AG08395 (cell line): ENCODE data around the gene SH3RF1.

Experiments
- DNase-seq: peaks from one replicate; pipeline ENCODE4 v3.0.0; 2012; ENCODE audit warnings: mixed read lengths, low spot score

The SH3RF1 gene

DNA sequence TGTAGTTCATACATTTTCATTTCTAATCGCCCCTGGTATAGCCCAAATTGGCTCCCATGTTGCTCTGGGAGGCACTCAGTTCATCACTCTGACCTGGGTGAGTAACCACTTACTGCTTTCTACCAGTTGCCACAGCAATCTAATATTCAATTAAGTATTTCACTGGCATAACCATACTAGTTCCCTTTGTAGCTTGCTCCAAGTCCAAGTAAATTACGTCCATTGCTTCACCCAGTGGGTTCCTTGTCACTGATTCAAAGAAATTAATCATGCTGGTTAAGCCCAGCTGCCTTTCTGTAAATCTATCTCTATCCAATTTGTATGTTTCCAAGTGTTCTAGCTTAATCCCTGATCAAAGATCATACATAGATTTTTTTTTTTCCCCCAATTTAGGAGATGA, 168.7 kb downstream of the SH3RF1 start:
- DNase-seq, result peak; percentile 15

DNA sequence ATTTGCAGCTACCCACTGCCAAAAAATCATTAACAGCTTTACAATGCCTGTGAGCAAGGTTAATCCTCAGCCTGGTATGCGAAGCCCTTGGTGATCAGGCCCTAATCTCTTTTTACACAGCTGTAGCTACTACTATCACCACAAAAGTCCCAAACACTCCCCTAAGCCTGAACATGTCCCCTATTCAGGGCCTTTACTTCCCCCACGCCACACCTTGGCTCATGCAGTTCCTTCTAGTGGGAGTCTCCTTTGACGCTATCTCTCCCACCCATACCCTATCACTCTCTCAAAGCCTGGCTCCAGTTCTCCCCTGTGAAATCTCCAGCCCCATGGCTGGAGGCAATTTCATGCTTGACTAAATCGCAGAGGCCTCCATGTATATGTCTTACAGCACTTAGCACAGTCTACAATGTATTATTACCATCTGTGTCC, 170.1 kb downstream of the SH3RF1 start:
- DNase-seq, result no peak

- peak; percentile 15 for DNase-seq
Observed at GRCh38 chr4:169099771-169100180, 171.0 kb downstream of the SH3RF1 start.

DNA sequence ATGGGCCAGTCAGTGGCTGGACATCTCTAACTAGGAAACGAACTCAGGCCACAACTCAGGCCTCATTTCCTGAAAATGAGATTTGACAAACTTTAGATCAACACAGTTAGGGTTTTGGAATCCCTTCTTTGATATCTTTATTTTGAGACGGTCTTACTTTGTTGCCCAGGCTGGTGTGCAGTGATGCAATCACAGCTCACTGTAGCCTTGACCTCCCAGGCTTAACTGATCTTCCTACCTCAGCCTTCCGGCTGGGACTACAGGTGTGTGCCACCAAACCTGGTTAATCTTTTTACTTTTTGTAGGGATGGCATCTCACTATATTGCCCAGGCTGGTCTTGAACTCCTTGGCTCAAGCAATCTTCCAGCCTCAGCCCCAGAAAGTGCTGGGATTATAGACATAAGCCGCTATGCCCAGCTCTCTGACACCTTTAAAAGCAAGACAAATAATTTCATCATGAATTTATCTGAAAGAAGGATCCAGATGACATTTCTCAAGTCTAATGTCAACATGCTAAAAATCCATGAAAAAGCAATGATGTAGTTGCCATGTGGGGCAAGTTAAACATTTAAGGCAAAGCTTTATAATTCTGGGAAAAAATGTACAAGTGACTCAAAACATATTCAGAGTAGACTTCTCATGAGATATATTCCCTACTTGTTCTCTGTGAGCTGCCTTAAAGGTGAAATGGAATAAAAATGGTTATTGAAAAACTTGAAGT, 171.6 kb downstream of the SH3RF1 start:
- DNase-seq, result no peak

DNA sequence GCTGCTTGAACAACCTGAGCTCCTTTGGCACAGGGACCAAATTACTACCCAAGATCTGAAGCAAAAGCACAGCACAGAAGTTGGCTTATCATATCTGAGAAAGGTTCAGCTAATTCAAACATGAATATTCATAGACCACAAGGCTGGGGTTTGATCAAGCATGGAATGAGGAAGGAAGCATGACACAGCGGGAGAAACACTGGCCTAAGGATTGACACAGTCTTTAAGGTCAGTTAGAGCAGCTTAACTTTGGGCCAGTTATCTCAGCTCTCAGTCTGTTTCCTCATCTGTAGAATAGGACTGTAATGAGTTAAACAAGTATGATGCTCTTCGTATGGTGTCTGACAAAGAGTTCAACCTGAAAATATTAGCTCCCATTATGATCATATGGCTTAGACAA, 172.2 kb downstream of the SH3RF1 start:
- no peak for DNase-seq

DNA sequence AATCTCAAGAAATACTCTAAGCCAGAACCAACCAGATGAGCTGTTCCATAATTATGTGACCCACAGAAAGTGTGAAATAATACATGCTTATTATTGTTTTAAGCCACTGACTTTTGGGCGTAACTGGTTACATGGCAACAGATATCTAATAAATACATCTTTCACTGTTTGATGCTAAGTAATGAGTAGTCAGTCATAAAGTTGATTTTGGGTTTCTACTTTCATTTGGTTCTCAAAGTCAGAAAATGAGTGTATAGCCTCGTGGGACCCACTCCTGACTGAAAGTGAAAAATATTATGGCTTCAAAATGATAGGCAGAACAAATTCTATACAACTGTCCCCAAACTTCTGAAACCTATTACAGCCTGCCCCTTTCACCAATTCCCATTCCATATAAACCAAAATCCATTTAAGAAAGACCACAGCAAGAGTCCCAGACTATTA, 172.7 kb downstream of the SH3RF1 start:
- no peak for DNase-seq

- DNase-seq, result no peak
Observed at GRCh38 chr4:169096221-169096620, 174.5 kb downstream of the SH3RF1 start.

- DNase-seq, result no peak
Observed at GRCh38 chr4:169094656-169095231, 176.0 kb downstream of the SH3RF1 start.

DNA sequence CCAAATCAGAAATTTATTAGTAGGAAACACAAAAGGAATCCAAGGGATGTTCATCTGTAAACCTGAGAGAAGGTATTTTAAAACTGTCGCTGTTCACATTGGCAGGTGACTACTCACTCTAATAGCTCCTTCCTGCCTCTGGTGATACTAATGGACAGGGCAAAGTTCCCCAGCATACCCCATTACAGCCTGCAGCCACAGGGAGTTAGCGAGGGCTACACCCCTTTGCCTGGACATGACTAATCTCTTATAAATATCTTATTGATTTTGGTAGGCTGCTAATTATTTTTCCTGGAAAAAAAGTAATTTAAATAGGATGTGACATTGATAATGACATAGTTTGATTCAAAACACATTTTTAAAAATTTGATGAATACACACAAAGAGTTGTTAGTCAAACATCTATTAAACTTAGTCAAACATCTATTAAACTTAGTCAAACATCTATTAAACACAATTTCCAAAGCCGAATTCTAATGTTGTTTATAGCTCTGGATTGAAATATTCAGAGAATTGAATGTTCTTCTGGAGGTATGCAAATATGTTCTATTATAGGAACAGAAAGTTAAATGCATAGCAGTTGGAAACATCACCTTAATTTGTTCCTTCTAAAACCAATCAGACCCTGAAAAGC, 177.8 kb downstream of the SH3RF1 start:
- no peak for DNase-seq

GRCh38 chr4:169090484-169091215, 180.1 kb downstream of the SH3RF1 start:
- no peak for DNase-seq

- no peak for DNase-seq
Observed at GRCh38 chr4:169089004-169089403, 181.8 kb downstream of the SH3RF1 start.

GRCh38 chr4:169084954-169085353, 185.8 kb downstream of the SH3RF1 start:
- DNase-seq, result no peak

DNA sequence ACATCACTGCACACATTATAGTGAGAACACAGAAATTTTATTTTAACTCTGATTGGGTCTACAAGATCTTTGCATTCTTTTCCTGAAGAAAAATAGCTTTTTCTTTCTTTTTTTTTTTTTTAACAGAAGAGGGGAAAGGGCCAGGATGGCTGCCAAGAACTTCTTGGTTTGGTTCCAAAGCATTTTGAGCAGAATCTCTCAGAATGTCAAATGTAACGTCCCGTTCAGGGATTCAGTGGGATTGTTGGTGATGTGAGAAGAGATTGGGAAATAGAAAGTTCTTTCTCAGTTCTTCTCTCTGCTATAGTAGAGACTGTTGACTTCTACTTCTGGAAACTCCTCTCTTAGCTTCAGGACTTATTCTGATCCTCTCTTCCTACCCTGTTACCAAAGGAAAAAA, 189.8 kb downstream of the SH3RF1 start:
- DNase-seq, result peak; percentile 12

DNA sequence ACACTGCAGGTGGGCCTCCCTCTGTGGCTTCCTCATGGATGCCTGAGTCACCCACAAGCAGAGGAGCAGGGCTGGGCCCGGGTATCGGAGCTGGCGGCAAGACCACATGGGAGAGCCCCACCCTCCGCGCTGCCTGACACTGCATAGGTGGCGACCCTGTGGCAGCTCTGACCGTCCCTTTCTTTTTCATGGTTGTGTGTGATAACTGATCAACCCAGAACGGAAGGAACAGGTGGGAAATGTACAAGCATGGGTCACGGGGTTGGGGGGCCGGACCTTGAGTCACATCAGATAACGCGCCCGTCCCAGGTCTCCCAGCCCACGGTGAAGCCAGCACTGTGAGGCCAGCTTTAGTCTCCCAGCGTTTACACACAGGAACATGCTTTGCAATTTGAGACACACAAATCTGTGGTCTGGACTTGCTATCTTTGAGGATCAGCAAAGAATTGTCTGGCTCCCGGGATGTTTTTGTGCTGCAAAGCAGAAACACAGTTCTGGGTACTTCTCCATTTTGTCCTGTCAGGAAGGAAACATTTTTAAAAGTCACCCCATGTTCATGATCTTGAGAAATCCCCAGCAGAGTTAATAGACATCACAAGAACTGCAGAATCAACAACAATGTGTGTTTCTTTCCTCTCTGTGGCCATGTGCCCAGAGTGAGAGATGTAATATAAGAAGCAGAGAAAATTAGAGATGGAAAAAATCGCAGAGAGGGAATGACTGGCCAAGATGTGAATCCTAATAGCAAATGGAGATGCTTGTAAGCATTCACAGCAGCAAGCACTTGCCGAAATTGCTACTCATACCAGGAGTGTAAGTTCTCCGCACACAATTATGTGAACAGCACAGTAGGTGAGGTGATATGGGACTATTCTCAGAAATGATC, 190.6 kb downstream of the SH3RF1 start:
- peak; percentile 21 for DNase-seq

DNA sequence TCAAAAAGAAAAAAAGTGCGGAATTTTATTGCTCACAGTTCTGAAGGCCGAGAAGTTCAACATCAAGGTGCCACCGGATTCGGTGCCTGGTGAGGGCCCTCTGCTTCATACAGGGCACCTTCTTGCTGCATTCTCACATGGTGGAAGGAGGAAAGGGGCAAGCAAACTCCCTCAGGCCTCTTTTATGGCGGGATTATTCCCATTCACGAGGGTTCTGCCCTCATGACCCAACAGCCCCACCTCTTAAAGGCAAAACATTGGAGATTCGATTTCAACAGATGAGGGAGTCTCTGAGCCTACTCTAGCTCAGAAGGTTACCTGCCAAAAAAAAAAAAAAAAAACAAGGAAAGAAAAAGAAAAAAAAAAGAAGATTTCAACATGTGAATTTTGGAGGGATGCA, 196.6 kb downstream of the SH3RF1 start:
- no peak for DNase-seq

GRCh38 chr4:169071747-169072146, 199.0 kb downstream of the SH3RF1 start:
- no peak for DNase-seq

- DNase-seq, result no peak
Observed at GRCh38 chr4:169070895-169071218, 199.9 kb downstream of the SH3RF1 start.

DNA sequence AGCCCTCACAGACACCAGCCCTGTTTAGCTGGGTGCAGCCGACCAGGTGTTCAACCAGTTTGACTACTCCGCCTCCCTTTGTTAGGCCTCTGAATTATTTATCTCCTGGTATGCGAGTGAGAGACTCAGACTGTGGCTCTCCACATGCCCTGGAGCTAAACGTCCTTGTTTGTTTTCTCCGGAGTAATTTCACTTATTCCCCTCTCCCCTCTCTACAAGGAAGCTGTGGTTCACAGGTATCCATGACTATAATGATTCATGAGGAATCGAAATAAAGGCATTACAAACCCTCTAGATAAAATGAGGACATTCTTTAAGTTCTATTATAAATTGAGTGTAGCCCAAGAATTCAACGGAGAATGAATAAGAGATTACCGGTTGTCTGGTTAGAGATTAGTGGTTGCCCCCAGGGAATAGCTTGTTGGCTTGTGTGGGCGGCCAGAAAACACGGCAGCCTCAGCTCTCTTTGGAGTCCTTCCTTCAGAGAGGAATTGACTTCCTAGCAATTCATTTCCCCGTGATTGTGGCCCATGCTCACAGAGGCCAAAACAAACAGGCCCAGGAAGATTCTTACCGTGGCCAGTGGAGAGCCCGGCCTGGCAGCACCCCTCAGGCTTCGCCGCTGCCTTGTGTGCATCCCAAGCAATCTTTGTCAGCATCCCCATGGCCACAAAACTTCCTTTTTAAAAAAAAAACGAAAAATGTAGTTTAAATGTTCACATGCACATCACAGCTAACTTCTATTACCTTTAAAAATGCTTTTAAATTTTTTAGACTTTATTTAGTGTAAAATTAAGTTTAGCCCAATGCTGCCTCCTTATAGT, 200.5 kb downstream of the SH3RF1 start:
- DNase-seq, result peak; percentile 88

GRCh38 chr4:169068423-169068822, 202.3 kb downstream of the SH3RF1 start:
- DNase-seq, result no peak

GRCh38 chr4:169066934-169067333, 203.8 kb downstream of the SH3RF1 start:
- DNase-seq, result no peak

- DNase-seq, result peak; percentile 27
Observed at GRCh38 chr4:169064296-169064695, 206.5 kb downstream of the SH3RF1 start.
